HUDEP-2 (cell line): ENCODE measurements around the gene DSC3.
A peak's percentile ranks its signal among the peaks of the same experiment; 100 is the strongest.

Experiments used
- DNase-seq, 76 experiments: peaks; one replicate each; lab custom pipeline; 2025; ENCODE audit not compliant: unreplicated experiment in 76 of 76; lab: John Stamatoyannopoulos, UW

The DSC3 gene

DNA sequence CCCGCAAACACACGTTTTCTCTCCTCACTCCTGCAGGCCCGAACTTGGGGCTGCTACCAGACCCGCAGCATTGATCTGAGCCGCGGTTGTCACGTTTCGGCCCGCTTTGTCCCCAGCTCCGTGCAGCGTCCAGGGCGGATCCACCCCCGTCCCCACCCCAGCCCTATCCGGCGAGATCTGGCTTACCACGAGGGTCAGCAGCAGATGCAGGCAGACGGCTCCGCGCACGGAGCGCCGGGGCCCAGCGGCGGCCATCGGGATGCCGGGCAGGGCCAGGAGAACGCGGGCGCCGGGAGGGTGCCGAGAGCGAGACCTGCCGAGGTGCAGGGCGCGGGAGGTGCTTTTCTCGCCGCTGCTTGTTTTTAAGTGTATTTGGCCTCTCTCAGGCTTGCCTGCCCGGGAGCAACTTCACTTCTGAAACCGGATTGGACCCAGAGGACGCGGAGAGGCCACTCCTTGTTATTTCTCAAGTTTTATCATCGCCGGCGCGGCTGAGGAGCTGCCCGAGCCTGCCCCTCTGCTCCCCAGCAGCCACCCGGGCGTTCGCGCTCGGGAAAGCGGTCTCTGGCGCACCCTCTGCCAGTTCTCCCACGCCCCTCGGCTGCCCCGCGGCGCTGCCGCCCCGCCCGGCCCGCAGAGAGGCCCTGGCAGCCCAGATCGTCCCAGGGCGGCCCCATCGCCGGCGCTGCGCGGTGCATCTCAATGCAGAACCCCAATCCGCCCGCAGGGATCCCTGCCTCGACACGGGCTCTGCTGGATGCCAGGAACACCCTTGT, at the start of gene DSC3:
Gene DSC3, minus strand, starts transcription at position 337 of the 776 bp plus-strand sequence. Its CDS starts 82 bp downstream, at position 255.
- no peak for DNase-seq

GRCh38 chr18:31091350-31091749, 48.8 kb upstream of the DSC3 start:
- no peak for DNase-seq

DNA sequence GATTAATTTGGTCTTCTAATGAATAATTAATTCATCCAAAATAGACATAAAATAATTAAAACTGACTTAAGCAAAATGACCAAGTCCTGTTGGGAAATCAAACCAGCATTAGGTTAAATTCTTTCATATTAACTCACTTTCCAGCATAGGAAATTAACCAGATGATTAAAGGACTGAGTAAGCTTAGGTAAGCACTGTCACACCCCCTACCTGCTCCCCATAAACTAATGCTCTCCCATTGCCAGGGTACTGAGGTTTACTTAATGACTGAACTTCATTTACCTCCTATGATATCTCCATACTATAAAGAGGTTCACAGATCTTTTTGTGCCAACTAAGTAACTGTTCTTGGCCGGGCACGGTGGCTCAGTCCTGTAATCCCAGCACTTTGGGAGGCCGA, 46.0 kb upstream of the DSC3 start:
- no peak for DNase-seq

- DNase-seq = no peak
These were observed 37.4 kb upstream of the DSC3 start for GRCh38 chr18:31079973-31080372.

DNA sequence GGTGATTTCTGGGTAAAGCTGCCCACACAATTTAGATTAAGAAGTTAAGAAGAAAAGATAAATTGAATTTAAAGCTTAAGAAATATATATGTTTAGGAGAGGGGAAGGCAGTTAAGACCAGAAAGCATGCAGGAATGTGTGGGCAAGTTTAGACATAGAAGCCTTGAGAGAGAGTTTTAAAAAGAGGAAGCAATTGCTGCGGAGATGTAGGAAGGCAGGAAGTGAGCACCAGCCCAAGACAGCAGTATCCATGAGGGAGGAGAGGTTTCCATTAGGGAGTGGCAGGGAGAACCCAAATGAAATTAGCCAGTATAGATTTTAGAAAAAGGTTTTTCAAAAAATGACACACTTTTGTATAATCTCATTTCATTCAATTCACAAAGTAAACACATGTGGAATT, 35.3 kb upstream of the DSC3 start:
- no peak for DNase-seq

DNA sequence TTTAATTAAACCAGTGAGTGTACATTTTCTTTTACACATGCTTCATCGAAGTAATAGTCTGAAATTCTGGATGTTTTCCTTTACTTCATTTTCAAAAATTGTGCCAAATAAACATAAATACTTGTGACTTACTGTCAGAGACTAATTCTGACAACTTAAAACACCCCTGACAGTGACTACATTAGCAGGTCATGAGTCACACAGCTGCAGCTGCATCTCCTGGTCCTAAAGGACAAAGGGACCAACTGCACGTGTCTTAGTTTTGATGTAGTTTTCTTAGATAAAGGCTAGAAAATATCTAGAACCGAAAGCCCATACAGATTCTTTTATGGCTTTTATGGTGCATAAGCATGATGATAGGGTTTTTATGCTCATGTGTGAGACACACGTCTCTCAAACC, 29.6 kb upstream of the DSC3 start:
- no peak for DNase-seq

DNA sequence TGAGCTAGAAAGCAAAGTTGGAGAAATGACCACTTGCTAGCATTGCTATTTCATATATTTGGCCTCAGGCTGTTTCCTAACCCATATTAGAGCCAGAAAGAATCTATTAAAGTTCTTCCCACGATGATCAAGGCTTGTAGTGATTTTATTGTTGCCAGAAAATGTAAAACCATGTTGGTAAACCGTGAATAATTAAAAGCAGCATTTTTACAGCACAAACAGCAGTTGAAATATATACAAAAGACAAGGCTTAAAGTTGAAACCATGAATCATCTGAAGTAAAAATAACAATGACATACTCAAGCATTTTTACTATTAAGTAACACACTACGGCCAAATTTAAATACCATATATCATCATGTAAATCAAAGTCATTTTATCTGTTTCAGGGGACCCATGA, 27.7 kb upstream of the DSC3 start:
- DNase-seq = no peak

DNA sequence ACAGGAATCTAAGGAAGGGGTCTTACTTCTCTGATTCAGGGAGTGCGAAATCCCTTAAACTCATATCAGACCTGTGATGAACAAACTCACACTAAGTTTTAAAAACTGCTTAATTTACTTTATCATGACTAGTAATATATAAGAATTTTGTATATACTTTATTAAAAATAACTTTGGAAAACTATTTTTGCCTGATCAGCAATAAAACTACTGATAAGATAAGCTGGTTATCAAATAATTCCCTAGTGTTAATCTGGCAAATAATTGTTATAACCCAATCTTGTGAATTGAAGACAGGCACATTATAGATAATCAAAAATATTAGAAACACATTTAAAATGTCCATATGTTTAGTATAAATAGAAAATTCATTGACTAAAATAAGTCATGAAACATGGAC, 23.7 kb upstream of the DSC3 start:
- DNase-seq = no peak

DNA sequence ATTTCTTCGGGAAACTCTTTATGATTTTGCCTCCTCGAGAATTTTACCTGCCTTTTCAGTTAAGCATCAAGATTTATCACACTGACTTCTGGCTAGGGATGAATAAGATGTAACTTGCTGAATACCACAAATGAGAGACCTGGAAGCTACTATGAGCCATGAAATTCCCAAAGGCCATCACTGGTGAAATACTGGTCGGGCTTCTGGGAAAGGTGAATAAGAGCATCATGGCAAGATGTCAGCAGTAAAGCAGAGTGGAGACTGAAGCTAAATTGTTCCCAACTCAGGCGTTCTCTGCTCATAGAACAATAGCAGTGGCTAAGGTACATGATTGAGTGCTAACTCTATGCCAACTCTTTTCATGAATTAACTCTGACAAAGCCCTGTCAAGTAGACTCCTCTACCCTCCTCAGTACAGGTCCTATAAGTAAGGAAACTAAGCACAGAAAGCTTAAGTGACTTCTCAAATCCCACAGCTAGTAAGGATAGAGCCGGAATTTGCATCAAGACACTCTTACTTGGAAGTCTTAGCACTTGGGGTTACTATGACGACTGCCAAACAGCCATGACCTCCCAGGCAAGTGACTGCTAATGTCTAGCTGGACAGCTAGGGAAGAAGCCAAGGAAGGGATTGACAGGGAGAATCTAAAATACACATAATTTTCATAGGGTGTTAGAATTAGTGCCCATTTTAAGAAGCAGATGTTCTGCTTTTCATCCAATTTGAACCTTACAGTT, 22.7 kb upstream of the DSC3 start:
- no peak for DNase-seq

GRCh38 chr18:31064130-31064529, 21.6 kb upstream of the DSC3 start:
- DNase-seq = no peak

- DNase-seq = no peak
These were observed 19.4 kb upstream of the DSC3 start for GRCh38 chr18:31061945-31062344.

- no peak for DNase-seq
These were observed 16.4 kb upstream of the DSC3 start for GRCh38 chr18:31058897-31059296.

DNA sequence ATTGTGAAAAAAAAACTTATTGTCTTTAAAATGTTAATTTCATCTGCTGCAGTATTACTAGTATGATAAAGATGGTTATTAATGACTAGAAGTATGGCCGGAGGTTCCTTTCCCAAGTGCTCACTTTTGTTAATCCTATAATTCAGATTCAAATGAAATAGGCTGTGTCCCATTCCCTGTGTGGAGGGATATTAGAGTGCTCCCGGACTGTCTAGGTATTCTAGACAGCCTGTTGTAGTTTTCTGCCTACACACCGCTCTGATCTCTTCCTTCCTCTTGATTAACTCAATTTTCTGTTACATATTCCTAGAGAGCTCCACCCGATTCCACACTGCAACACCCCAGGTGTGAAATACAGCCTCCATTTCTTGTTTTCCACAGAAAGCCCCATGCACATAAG, 15.4 kb upstream of the DSC3 start:
- DNase-seq = no peak

- no peak for DNase-seq
These were observed 14.5 kb upstream of the DSC3 start for GRCh38 chr18:31057051-31057450.

- DNase-seq = no peak
These were observed 13.8 kb upstream of the DSC3 start for GRCh38 chr18:31056296-31056695.

GRCh38 chr18:31050635-31051034, 8.1 kb upstream of the DSC3 start:
- DNase-seq = no peak

DNA sequence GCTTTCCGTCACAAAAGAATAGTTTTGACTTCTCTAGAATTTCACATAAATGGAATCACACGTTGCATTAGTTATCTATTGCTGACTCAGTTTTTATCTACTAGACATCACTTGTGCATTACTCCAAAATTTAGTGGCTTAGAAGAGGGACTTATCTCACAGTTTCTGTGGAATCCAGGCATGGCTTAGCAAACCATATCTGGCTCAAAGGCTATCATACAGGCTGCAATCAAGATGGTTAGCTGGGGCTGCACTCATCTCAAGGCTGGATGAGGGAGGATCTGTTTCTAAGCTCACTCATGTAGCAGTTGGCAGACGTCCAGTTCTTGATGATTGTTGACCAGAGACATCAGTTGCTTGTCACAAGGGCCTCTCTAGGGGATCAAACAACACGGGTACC, 6.6 kb upstream of the DSC3 start:
- DNase-seq = peak in 14 of 76 experiments; percentile 0 to 71 (median 26)

DNA sequence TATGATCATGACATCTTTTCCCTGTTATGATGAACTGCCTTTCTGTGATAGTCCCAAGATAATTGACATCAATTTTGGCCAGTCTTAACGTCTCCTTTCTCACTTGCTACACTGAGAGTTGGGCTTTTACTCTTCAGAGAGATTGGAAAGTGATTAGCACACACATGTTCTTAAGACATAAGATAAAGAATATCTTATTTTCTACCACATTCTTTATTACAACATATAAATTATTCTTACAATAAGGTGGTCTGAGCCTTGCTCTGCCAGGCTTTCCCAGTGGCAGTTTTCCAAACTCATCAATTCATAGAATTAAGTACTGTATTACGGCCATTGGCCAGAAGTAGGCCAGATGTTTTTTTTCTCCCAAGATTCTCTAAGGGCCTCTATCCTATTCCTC, 5.7 kb upstream of the DSC3 start:
- DNase-seq = no peak

GRCh38 chr18:31046916-31047315, 4.4 kb upstream of the DSC3 start:
- DNase-seq = no peak

GRCh38 chr18:31045599-31045998, 3.1 kb upstream of the DSC3 start:
- no peak for DNase-seq

DNA sequence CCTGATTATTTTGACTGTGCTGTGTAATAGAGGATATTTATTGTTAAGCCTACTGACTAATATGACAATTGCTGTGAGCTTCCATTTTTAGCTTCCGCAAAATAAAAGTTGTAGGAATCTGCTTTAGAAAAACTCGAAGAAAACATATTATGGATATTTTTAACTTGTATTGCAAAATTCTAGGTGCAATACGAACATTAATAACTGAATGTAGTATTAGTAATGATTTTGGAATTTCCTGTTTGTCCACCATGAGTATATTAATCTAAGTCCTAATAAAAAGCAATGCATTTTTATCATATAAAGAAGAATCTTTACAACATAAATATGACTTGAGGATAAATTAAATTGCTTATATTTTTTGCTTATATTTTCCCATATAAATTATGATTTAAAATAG, 2.4 kb upstream of the DSC3 start:
- DNase-seq = no peak

GRCh38 chr18:31043709-31044108, 1.2 kb upstream of the DSC3 start:
- no peak for DNase-seq
